ENCODE data around the gene CSNK2A2. TPM values are rescaled to one million over a fixed set of nuclear protein-coding genes. Genes with fewer than 3 reads are reported as not detected.

Gene CSNK2A2
- polyA plus RNA-seq, 1 donor from 2014 or later: 36.7 TPM

DNA sequence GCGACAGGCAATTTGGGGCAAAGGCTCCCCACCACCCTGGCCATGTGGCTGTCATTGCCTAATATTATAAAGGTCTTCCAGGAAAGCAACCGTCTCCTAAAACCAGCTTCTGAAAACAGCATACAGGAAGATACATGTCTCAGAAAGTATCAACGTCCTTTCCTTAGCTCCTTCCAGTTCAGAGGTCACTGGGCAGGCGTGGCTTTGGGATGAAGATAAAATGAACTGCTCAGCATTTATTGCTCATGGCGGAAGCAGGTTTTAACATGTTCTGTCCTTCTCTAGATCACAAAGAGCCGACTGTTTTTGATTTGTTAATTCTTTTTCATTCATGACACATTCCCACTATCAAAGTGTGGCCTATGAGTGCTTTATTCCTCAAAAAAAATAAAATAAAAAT, 76.8 kb downstream of the CSNK2A2 start:
- peak overlapping the region; percentile 2 for H3K4me2 ChIP-seq (ENCODE audit: low read length)
- peak overlapping the region; percentile 73 for H3K27ac ChIP-seq (ENCODE audit: low read length)

DNA sequence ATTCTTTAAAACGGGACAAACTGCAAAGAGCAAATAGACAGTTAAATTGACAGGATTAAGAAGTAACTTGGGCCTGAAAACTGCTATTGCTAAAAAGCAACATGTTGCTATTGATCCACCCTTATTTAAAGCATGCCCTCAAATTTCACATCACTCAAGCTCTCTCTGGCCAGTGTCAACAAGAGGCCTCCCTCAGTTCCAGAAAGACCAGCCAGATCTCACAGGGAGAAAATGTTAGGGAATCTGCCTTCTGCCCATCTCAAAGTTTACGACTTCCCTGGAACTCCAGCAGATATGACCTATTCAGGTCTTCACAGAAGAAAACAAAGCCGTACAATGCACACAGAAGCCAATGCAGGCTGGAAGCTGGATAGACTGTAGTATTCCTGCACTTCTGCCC, 77.7 kb downstream of the CSNK2A2 start:
- H3F3A ChIP-seq (ENCODE audit: insufficient read depth, low read length, poor library complexity, severe bottlenecking): peaks cover 7% of the 10 kb centered on the region
- no peaks in the 10 kb centered on the region for H3K9me2 ChIP-seq (ENCODE audit: insufficient read depth, low read length)
- no peak for TF ChIP-seq MXI1 (conservative IDR thresholded peaks at IDR 0.05; ENCODE audit: poor library complexity, severe bottlenecking)
- no peak for TF ChIP-seq SMC3 (conservative IDR thresholded peaks at IDR 0.05; ENCODE audit: poor library complexity)
- TF ChIP-seq, protein P1, sequence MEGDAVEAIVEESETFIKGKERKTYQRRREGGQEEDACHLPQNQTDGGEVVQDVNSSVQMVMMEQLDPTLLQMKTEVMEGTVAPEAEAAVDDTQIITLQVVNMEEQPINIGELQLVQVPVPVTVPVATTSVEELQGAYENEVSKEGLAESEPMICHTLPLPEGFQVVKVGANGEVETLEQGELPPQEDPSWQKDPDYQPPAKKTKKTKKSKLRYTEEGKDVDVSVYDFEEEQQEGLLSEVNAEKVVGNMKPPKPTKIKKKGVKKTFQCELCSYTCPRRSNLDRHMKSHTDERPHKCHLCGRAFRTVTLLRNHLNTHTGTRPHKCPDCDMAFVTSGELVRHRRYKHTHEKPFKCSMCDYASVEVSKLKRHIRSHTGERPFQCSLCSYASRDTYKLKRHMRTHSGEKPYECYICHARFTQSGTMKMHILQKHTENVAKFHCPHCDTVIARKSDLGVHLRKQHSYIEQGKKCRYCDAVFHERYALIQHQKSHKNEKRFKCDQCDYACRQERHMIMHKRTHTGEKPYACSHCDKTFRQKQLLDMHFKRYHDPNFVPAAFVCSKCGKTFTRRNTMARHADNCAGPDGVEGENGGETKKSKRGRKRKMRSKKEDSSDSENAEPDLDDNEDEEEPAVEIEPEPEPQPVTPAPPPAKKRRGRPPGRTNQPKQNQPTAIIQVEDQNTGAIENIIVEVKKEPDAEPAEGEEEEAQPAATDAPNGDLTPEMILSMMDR (IDR thresholded peaks at IDR 0.05; ENCODE audit: poor library complexity, severe bottlenecking): no peak
- no peak for TF ChIP-seq TAF1 (IDR thresholded peaks at IDR 0.05; ENCODE audit: low read depth)
- TF ChIP-seq, protein P2, sequence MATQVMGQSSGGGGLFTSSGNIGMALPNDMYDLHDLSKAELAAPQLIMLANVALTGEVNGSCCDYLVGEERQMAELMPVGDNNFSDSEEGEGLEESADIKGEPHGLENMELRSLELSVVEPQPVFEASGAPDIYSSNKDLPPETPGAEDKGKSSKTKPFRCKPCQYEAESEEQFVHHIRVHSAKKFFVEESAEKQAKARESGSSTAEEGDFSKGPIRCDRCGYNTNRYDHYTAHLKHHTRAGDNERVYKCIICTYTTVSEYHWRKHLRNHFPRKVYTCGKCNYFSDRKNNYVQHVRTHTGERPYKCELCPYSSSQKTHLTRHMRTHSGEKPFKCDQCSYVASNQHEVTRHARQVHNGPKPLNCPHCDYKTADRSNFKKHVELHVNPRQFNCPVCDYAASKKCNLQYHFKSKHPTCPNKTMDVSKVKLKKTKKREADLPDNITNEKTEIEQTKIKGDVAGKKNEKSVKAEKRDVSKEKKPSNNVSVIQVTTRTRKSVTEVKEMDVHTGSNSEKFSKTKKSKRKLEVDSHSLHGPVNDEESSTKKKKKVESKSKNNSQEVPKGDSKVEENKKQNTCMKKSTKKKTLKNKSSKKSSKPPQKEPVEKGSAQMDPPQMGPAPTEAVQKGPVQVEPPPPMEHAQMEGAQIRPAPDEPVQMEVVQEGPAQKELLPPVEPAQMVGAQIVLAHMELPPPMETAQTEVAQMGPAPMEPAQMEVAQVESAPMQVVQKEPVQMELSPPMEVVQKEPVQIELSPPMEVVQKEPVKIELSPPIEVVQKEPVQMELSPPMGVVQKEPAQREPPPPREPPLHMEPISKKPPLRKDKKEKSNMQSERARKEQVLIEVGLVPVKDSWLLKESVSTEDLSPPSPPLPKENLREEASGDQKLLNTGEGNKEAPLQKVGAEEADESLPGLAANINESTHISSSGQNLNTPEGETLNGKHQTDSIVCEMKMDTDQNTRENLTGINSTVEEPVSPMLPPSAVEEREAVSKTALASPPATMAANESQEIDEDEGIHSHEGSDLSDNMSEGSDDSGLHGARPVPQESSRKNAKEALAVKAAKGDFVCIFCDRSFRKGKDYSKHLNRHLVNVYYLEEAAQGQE (IDR thresholded peaks at IDR 0.05; ENCODE audit: borderline replicate concordance): no peak
- TF ChIP-seq EP300 (conservative IDR thresholded peaks at IDR 0.05; ENCODE audit: poor library complexity, severe bottlenecking): no peak
- no peak for TF ChIP-seq POLR2AphosphoS5 (IDR thresholded peaks at IDR 0.05)
- TF ChIP-seq EZH2 (IDR thresholded peaks at IDR 0.05; ENCODE audit: borderline replicate concordance, insufficient read depth, low read length, poor library complexity, severe bottlenecking): no peak
- TF ChIP-seq RAD21 (conservative IDR thresholded peaks at IDR 0.05): no peak
- no peaks in the 10 kb centered on the region for H4K20me1 ChIP-seq (ENCODE audit: insufficient read depth)
- no peak overlapping the region for H3K4me3 ChIP-seq (ENCODE audit: low read length)
- H3K4me2 ChIP-seq (ENCODE audit: low read length): no peak overlapping the region
- H3K9me3 ChIP-seq (ENCODE audit: low read length): no peaks in the 10 kb centered on the region
- no peak overlapping the region for H3K27ac ChIP-seq (ENCODE audit: low read length)
- no peak overlapping the region for H3K9ac ChIP-seq (ENCODE audit: low read length)
- no peak overlapping the region for H2AFZ ChIP-seq (ENCODE audit: low read depth, low read length)
- peaks cover 76% of the 10 kb centered on the region for H3K79me2 ChIP-seq (replicated peaks; ENCODE audit: insufficient read depth, low read length)
- peaks cover 9% of the 10 kb centered on the region for H3K36me3 ChIP-seq (ENCODE audit: insufficient read depth, low read length)
- H3K27me3 ChIP-seq (ENCODE audit: insufficient read depth, low read depth, low read length): no peaks in the 10 kb centered on the region

More for the DNA sequence above, 76.8 kb downstream of the CSNK2A2 start:
- Histone ChIP-seq H3K27me3 (ENCODE audit: insufficient read depth, low read depth, low read length) (no peaks in the 10 kb centered on the region), H3K9me3 (ENCODE audit: low read length) (no peaks in the 10 kb centered on the region), H3K9ac (ENCODE audit: low read length) (peak overlapping the region; percentile 34), H3K36me3 (ENCODE audit: insufficient read depth, low read length) (peaks cover 6% of the 10 kb centered on the region), H2AFZ (ENCODE audit: low read depth, low read length) (no peak overlapping the region), H3K79me2 (replicated peaks; ENCODE audit: insufficient read depth, low read length) (peaks cover 82% of the 10 kb centered on the region), H3F3A (ENCODE audit: insufficient read depth, low read length, poor library complexity, severe bottlenecking) (peaks cover 7% of the 10 kb centered on the region), H3K4me3 (ENCODE audit: low read length) (peak overlapping the region; percentile 46), H4K20me1 (ENCODE audit: insufficient read depth) (no peaks in the 10 kb centered on the region), H3K9me2 (ENCODE audit: insufficient read depth, low read length) (no peaks in the 10 kb centered on the region)
- TF ChIP-seq TAF1 (IDR thresholded peaks at IDR 0.05; ENCODE audit: low read depth) (no peak), POLR2AphosphoS5 (IDR thresholded peaks at IDR 0.05) (no peak), EP300 (conservative IDR thresholded peaks at IDR 0.05; ENCODE audit: poor library complexity, severe bottlenecking) (no peak), RAD21 (conservative IDR thresholded peaks at IDR 0.05) (no peak), EZH2 (IDR thresholded peaks at IDR 0.05; ENCODE audit: borderline replicate concordance, insufficient read depth, low read length, poor library complexity, severe bottlenecking) (no peak), SMC3 (conservative IDR thresholded peaks at IDR 0.05; ENCODE audit: poor library complexity) (no peak), MXI1 (conservative IDR thresholded peaks at IDR 0.05; ENCODE audit: poor library complexity, severe bottlenecking) (no peak)
- TF ChIP-seq, protein P2 (IDR thresholded peaks at IDR 0.05; ENCODE audit: borderline replicate concordance): no peak
- TF ChIP-seq, protein P1 (IDR thresholded peaks at IDR 0.05; ENCODE audit: poor library complexity, severe bottlenecking): no peak

Data from neural cell (in vitro differentiated cells).